Measurements from ENCODE around the gene UPP2. TPM values are rescaled to one million over a fixed set of nuclear protein-coding genes. Genes with fewer than 3 reads are reported as not detected.

Gene UPP2
- total RNA-seq, 1 experiment from 2014 or later = not detected

- ChIA-PET POLR2A (interaction anchor here (0.5 kb wide), 1 partner anchor 116 kb away, joined by 4 read pairs; no protein-coding TSS in a partner anchor), CTCF (interaction anchor here (4.1 kb wide), 1 partner anchor 682 kb away, joined by 14 read pairs; no protein-coding TSS in a partner anchor)
- no peak for TF ChIP-seq CTCF (IDR thresholded peaks at IDR 0.05; ENCODE audit: unreplicated experiment)
- BruUV-seq (replicated peaks) = no TSS peak
- Mint-ChIP-seq H3K4me3 (ENCODE audit: unreplicated experiment) (no peak overlapping the region), H3K4me1 (ENCODE audit: insufficient read depth, unreplicated experiment) (no peaks in the 10 kb centered on the region), H3K27ac (ENCODE audit: low read depth, unreplicated experiment) (no peak overlapping the region), H3K36me3 (ENCODE audit: insufficient read depth, unreplicated experiment) (no peaks in the 10 kb centered on the region), H3K9me3 (ENCODE audit: unreplicated experiment) (peaks cover 8% of the 10 kb centered on the region), H3K27me3 (ENCODE audit: insufficient read depth, unreplicated experiment) (no peaks in the 10 kb centered on the region)
- intact Hi-C loops (cut with micrococcal nuclease) = no loop called here
- DNase-seq (ENCODE audit: unreplicated experiment) = no peak
Observed at GRCh38 chr2:158072361-158072760, 29.3 kb upstream of the UPP2 start.

GRCh38 chr2:158079672-158080071, 22.0 kb upstream of the UPP2 start:
- ChIA-PET POLR2A (no interaction called here), CTCF (interaction anchor here (0.6 to 1.1 kb wide), 3 partner anchors 25 to 402 kb away, joined by 3 read pairs; no protein-coding TSS in a partner anchor)
- Mint-ChIP-seq H3K4me3 (ENCODE audit: unreplicated experiment) (no peak overlapping the region), H3K4me1 (ENCODE audit: insufficient read depth, unreplicated experiment) (peaks cover 5% of the 10 kb centered on the region), H3K9me3 (ENCODE audit: unreplicated experiment) (peaks cover 19% of the 10 kb centered on the region), H3K27me3 (ENCODE audit: insufficient read depth, unreplicated experiment) (peaks cover 35% of the 10 kb centered on the region), H3K36me3 (ENCODE audit: insufficient read depth, unreplicated experiment) (no peaks in the 10 kb centered on the region), H3K27ac (ENCODE audit: low read depth, unreplicated experiment) (no peak overlapping the region)
- no TSS peak for BruUV-seq (replicated peaks)
- no peak for DNase-seq (ENCODE audit: unreplicated experiment)
- no peak for TF ChIP-seq CTCF (IDR thresholded peaks at IDR 0.05; ENCODE audit: unreplicated experiment)
- intact Hi-C loops (cut with micrococcal nuclease) = no loop called here

GRCh38 chr2:158088093-158088492, 13.6 kb upstream of the UPP2 start:
- no peaks in the 10 kb centered on the region for H3K4me1 Mint-ChIP-seq (ENCODE audit: insufficient read depth, unreplicated experiment)
- peaks cover 6% of the 10 kb centered on the region for H3K27me3 Mint-ChIP-seq (ENCODE audit: insufficient read depth, unreplicated experiment)
- intact Hi-C loops (cut with micrococcal nuclease) = no loop called here
- ChIA-PET POLR2A (interaction anchor here (0.7 kb wide), 1 partner anchor 8 kb away, joined by 3 read pairs; no protein-coding TSS in a partner anchor), CTCF (interaction anchor here (0.6 to 1.9 kb wide), 3 partner anchors 17 to 54 kb away, joined by 3 to 4 read pairs (median 3); no protein-coding TSS in a partner anchor)
- TF ChIP-seq CTCF (IDR thresholded peaks at IDR 0.05; ENCODE audit: unreplicated experiment) = no peak
- H3K4me3 Mint-ChIP-seq (ENCODE audit: unreplicated experiment) = no peak overlapping the region
- H3K27ac Mint-ChIP-seq (ENCODE audit: low read depth, unreplicated experiment) = no peak overlapping the region
- no peak for DNase-seq (ENCODE audit: unreplicated experiment)
- no peaks in the 10 kb centered on the region for H3K36me3 Mint-ChIP-seq (ENCODE audit: insufficient read depth, unreplicated experiment)
- BruUV-seq (replicated peaks) = no TSS peak
- no peaks in the 10 kb centered on the region for H3K9me3 Mint-ChIP-seq (ENCODE audit: unreplicated experiment)

GRCh38 chr2:158089322-158089721, 12.4 kb upstream of the UPP2 start:
- intact Hi-C loops (cut with micrococcal nuclease) = no loop called here
- H3K27me3 Mint-ChIP-seq (ENCODE audit: insufficient read depth, unreplicated experiment) = peaks cover 6% of the 10 kb centered on the region
- ChIA-PET CTCF (interaction anchor here (0.5 to 1.9 kb wide), 2 partner anchors 55 to 354 kb away, joined by 3 to 4 read pairs; no protein-coding TSS in a partner anchor), POLR2A (no interaction called here)
- no peaks in the 10 kb centered on the region for H3K36me3 Mint-ChIP-seq (ENCODE audit: insufficient read depth, unreplicated experiment)
- no TSS peak for BruUV-seq (replicated peaks)
- no peak for TF ChIP-seq CTCF (IDR thresholded peaks at IDR 0.05; ENCODE audit: unreplicated experiment)
- no peak for DNase-seq (ENCODE audit: unreplicated experiment)
- no peaks in the 10 kb centered on the region for H3K4me1 Mint-ChIP-seq (ENCODE audit: insufficient read depth, unreplicated experiment)
- no peaks in the 10 kb centered on the region for H3K9me3 Mint-ChIP-seq (ENCODE audit: unreplicated experiment)
- no peak overlapping the region for H3K4me3 Mint-ChIP-seq (ENCODE audit: unreplicated experiment)
- H3K27ac Mint-ChIP-seq (ENCODE audit: low read depth, unreplicated experiment) = no peak overlapping the region

All from MCF 10A (cell line).